TTC549 (cell line): ENCODE measurements around the gene MCF2L2.

Experiments used
- FAIRE-seq: peaks from 2 replicates; lab custom pipeline; 2012; peaks lifted over from hg19 to GRCh38; lab: Jason Lieb, UNC

Gene MCF2L2

DNA sequence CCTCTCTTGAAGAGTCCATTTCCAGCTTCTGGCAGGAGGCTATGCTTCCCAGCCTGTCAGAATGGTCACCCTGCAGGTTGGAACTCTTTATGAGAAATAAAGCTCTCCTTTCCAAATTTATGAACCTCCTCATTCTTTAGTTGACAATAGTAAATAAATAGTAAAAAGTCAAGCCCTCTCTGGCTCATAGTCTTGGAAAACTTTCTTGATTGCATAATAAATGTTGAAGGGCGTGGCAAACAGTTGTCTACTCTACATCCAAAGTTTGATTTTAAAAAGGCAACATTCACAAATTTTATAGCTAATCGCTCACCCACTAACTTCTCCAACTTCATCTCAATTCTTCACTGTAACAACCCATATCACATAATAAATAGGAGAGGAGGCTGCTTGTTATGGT is 58.8 kb downstream of the MCF2L2 start:
- FAIRE-seq: no peak

GRCh38 chr3:183369117-183369516 is 59.3 kb downstream of the MCF2L2 start:
- FAIRE-seq: no peak

GRCh38 chr3:183360971-183361624 is 67.3 kb downstream of the MCF2L2 start:
- FAIRE-seq: no peak

- FAIRE-seq: no peak
Observed at GRCh38 chr3:183359036-183359435, 69.4 kb downstream of the MCF2L2 start.

DNA sequence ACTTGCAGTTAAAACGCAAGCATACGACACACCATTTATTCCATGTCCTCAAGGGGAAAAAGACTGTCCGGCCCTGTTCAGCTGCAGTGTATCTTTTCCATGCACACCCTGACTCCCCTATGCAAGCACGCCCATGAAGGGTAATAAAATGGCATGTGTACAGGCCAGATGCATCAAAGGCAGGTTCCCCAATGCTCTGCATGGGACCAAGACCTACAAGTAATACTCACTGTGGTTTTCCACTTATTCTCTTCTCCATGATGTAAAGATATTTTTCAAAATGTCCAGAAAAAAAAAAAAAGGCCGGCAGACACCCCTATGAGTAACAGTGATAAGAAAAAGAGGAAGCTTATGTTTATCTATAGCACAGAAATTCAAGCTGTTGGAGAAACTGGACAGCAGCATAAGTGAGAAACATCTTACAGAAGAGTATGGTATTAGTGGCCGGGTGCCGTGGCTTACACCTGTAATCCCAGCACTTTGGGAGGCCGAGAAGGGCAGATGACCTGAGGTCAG is 70.8 kb downstream of the MCF2L2 start:
- FAIRE-seq: no peak

DNA sequence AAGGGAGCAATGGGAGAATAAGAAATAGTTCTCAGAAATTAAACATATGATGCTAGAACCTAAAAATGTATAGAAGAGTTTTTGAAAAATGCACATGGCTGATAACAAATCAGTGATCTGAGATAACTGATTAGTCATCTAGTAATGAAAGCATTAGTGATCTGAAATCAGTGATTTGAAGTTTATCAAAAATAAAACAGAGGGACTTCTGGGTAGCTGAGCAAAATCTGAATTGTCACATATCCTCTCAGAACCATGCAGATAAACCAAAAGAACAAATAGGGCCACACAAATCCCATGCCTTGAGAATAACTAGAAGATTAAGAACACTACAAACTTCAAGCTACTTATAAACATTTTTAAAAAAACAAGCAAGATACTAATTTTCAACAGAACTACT is 71.5 kb downstream of the MCF2L2 start:
- FAIRE-seq: no peak

GRCh38 chr3:183354874-183355273 is 73.5 kb downstream of the MCF2L2 start:
- no peak for FAIRE-seq

- FAIRE-seq: no peak
Observed at GRCh38 chr3:183354325-183354831, 74.0 kb downstream of the MCF2L2 start.

GRCh38 chr3:183353421-183353820 is 75.0 kb downstream of the MCF2L2 start:
- FAIRE-seq: no peak

DNA sequence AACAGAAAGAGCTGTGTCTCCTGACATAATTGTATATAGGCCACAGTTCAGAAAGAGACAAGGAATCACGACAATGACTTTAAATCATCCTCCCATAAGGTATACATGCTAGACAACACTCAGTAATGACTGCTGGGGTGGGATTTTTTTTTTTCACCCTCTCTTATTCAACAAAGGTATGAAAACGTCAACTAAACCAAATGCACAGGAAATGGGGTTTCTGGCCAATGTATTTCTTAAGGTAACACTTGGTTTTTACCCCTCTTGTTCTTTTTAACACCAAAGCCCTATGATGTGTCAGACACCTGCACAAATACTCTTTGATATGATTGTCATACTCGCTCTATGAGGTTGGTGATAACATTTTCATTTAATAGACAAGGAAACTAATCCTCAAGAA is 78.3 kb downstream of the MCF2L2 start:
- no peak for FAIRE-seq

DNA sequence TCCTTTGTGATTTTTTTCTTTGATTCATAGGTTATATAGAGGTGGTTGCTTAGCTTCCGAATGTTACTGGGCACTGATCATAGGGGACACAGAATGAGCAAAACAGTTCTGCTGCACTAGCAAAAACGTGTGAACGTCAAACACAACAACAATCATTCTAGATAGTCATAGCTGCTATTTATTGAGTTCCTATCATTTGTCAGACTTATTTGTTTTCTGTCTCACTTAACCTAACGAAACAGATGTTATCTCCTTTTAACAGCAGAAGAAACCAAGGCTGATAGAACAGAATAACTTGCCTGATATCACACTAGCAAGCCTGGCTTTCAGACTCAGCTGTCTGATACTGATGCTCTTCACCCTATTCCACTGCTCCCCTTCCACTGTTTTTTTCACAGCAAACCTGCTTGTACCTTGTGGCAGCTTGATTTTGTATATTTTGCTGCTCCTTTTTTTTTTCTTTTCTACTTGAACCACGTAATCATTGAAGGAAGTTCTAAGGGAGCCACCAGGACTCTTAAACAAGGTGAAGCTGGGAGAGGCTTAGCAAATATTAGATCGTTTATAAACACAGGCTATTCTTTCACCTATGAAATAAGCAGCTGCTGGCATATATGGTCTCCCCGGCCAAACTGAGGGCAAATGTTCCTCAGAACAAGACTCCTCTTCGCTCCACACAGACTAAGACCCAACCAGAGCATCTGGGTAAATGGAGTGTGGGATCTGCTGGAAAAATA is 78.8 kb downstream of the MCF2L2 start:
- no peak for FAIRE-seq

DNA sequence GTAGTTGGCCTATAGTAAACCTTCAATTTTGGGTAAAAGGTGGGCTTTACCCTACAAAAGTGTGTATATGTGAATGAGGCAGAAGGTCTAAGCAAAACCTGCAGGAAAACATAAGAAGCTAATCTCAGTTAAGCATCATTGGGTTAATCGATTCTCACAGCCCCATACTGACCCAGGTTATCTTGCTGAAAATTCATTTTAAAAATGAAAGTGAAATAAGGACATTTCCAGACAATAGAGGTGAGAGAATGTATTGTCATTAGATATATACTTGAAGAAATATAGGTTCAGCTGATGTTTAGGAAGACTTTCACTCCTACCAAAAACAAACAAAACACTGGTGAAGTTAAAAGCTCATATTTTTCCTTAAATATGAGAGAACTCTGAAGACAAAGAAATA is 85.6 kb downstream of the MCF2L2 start:
- FAIRE-seq: no peak

DNA sequence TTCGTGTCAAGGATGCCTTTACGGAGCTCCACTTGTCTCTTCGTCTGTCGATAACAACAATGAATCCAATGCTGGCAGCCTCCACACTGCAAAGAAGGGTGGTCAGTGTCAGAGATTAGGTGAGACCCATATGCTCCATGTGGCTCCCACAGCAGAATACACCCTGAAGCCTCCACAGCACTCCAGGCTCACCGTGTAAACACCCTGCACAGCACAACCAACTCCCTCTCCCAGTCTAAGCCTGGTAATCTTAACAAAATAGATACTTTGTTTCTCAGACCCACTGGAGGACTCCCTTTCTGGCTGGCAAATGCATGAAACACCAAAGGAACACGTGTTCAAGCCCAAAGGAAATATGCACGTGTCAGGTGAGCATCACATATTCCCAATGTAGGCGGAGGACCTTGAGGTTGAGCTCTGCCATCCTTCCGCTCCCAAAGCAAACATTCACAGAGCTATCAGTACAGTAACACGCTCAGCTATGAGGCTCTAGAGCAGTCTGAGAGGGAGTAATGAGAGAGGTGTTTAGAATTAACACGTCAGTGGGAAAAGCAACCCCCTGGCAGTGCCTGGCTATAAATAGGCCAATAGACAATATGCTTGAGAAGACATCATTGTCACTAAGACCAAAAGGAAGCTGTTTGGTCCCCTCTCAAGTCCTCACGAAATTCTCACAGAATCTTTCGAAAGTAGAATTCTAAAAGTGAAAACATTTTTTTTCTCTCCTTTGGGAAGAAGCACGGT is 86.7 kb downstream of the MCF2L2 start:
- FAIRE-seq: no peak

DNA sequence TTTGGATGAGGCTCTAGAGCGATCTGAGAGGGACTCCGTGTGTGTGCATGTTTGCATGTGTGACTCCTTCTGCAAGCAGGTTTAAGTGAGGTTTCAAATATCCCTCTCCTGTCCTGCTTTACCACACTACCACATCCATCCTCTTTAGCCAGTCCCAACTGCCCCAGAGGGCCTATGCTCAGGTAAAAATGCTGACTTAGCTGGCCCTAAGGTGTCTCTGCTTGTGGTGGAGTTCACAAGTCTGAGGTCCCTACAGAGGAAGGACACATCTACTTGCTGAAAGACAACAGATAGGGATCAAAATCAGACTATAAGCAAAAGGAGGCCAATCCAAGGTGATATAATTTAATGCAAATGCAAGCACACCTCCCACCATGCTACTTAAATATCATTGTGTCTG is 88.2 kb downstream of the MCF2L2 start:
- no peak for FAIRE-seq

- FAIRE-seq: no peak
Observed at GRCh38 chr3:183339461-183340086, 88.8 kb downstream of the MCF2L2 start.

- FAIRE-seq: no peak
Observed at GRCh38 chr3:183338520-183338919, 89.9 kb downstream of the MCF2L2 start.

DNA sequence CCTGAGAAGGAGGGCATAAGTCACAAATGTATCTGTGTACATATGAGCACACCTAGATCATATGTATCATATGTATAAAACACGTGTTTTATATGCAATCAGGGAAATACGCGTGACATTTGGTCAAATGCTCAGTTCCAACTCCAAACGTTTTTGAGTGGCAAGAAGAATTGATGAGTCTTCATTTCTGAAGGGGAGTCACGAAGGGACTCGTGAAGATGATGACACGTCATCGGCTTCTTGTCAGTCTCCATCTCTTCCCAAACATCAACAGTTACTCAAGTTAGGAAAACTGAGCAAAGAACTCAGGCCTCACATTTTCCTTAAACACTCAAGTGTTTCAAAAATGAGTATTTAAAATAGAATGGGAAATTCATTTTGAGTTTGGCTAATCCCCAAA is 95.9 kb downstream of the MCF2L2 start:
- FAIRE-seq: no peak

- no peak for FAIRE-seq
Observed at GRCh38 chr3:183331498-183331897, 96.9 kb downstream of the MCF2L2 start.

- FAIRE-seq: no peak
Observed at GRCh38 chr3:183330881-183331280, 97.5 kb downstream of the MCF2L2 start.

DNA sequence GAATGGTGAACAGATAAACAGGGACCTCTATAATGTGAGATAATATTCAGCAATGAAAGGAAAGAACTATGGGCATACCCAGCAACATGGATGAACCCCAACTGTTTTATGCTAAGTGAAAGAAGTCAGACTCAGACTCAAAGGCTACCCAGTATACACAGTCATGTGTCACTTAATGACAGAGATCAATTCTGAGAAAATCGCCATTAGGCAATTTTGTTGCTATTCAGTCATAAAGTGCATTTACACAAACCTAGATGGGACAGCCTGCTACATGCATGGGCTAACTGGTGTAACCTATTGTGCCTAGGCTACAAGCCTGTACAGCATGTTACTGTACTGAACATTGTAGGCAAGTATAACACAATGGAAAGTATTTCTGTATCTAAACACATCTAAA is 98.9 kb downstream of the MCF2L2 start:
- no peak for FAIRE-seq

GRCh38 chr3:183328823-183329222 is 99.6 kb downstream of the MCF2L2 start:
- no peak for FAIRE-seq

- no peak for FAIRE-seq
Observed at GRCh38 chr3:183328164-183328563, 100.3 kb downstream of the MCF2L2 start.

GRCh38 chr3:183327343-183327742 is 101.1 kb downstream of the MCF2L2 start:
- FAIRE-seq: no peak
